A549 (cell line): Measurements from ENCODE around the gene CARMIL3. TPM values are rescaled to one million over a fixed set of nuclear protein-coding genes. Genes with fewer than 3 reads are reported as not detected.

Experiments
- ATAC-seq, 2 experiments: fragments of 200-7000 bp in 1 of 2; fragments of >200 bp in 1 of 2; cut with Nextera tagmentation in 1 of 2; cut with Tn5 transposase in 1 of 2; 3 replicates each; pipeline versions ENCODE4 v1.8.0 to v1.9.1; 2018 to 2020; ENCODE audit warnings: mild to moderate bottlenecking in 1 of 2, moderate library complexity in 1 of 2
- CTCF ChIA-PET: fragments of 300-600 bp; sonication (Branson Sonifier 250); formaldehyde crosslinking; extraction: SDS; loops from one replicate; lab custom pipeline; 2021; ENCODE audit warnings: antibody characterized with exemption, inconsistent platforms; lab: Yijun Ruan, JAX
- POLR2A ChIA-PET: fragments of 350-600 bp; formaldehyde crosslinking; extraction: SDS; loops from one replicate; lab custom pipeline; 2021; ENCODE audit warnings: antibody characterized with exemption, inconsistent platforms; lab: Yijun Ruan, JAX
- DNase-seq, 2 experiments: peaks; one replicate each; pipeline versions ENCODE4 v3.0.0 to v3.0.0-alpha.2; 2011 to 2016; ENCODE audit warnings: low read depth in 1 of 2, low spot score in 1 of 2
- FAIRE-seq: peaks from 2 replicates; lab custom pipeline; 2011; peaks lifted over from hg19 to GRCh38; lab: Jason Lieb, UNC
- H3K27ac ChIP-seq, 2 experiments: fragments of >200 bp; sonication (Bioruptor Twin); formaldehyde crosslinking; 3 replicates each; pipeline ENCODE4 v1.5.1; 2016 to 2017
- H3K4me1 ChIP-seq: fragments of >200 bp; sonication (Bioruptor Twin); formaldehyde crosslinking; 3 replicates; pipeline ENCODE4 v1.6.1; 2016
- H3K4me2 ChIP-seq: fragments of >200 bp; sonication (Bioruptor Twin); formaldehyde crosslinking; 3 replicates; pipeline ENCODE4 v1.6.1; 2016
- H3K4me3 ChIP-seq: fragments of >200 bp; sonication (Bioruptor Twin); formaldehyde crosslinking; 3 replicates; pipeline ENCODE4 v1.5.1; 2016
- H3K9me3 ChIP-seq: fragments of >200 bp; sonication (Bioruptor Twin); formaldehyde crosslinking; 3 replicates; pipeline ENCODE4 v1.6.1; 2016
- EHMT2 ChIP-seq: fragments of 200-600 bp; sonication (generic); IDR thresholded peaks from 2 replicates; pipeline ENCODE4 v1.6.1; 2016; ENCODE audit warnings: antibody characterized with exemption, low read depth, mild to moderate bottlenecking, moderate library complexity
- FOSB ChIP-seq: fragments of 250-450 bp; sonication (Bioruptor Pico); IDR thresholded peaks from 2 replicates; pipeline ENCODE4 v1.5.0; 2020; ENCODE audit warnings: mild to moderate bottlenecking, moderate library complexity
- FOXS1 ChIP-seq: fragments of 250-450 bp; sonication (Bioruptor Pico); IDR thresholded peaks from 2 replicates; pipeline ENCODE4 v1.5.0; 2020; ENCODE audit warnings: mild to moderate bottlenecking, moderate library complexity
- HDAC2 ChIP-seq: fragments of 200-600 bp; sonication (generic); IDR thresholded peaks from 2 replicates; pipeline ENCODE4 v1.6.1; 2016
- HOXA7 ChIP-seq: fragments of 250-450 bp; sonication (Bioruptor Pico); IDR thresholded peaks from 2 replicates; pipeline ENCODE4 v1.5.0; 2020; ENCODE audit warnings: mild to moderate bottlenecking, moderate library complexity
- JUN ChIP-seq, 2 experiments: fragments of >200 bp; sonication (Bioruptor Twin); formaldehyde crosslinking; IDR thresholded peaks; 2 replicates in 1 of 2; 3 replicates in 1 of 2; pipeline ENCODE4 v1.6.1; 2016 to 2017
- MAX ChIP-seq: IDR thresholded peaks from 2 replicates; pipeline ENCODE4 v1.6.1; 2012
- NR3C1 ChIP-seq: fragments of >200 bp; sonication (Bioruptor Twin); formaldehyde crosslinking; IDR thresholded peaks from 3 replicates; pipeline ENCODE4 v1.6.1; 2017
- RARB ChIP-seq: fragments of 250-450 bp; sonication (Bioruptor Pico); IDR thresholded peaks from 2 replicates; pipeline ENCODE4 v1.8.0; 2021; ENCODE audit warnings: mild to moderate bottlenecking, moderate library complexity
- RFX5 ChIP-seq: fragments of 450-650 bp; IDR thresholded peaks from 2 replicates; pipeline ENCODE4 v1.7.1; 2014; ENCODE audit warnings: antibody characterized with exemption, mild to moderate bottlenecking, moderate library complexity
- SREBF2 ChIP-seq: fragments of 450-650 bp; IDR thresholded peaks from 2 replicates; pipeline ENCODE4 v1.6.1; 2014; ENCODE audit warnings: mild to moderate bottlenecking, moderate library complexity
- TFCP2L1 ChIP-seq: fragments of 250-450 bp; sonication (Bioruptor Pico); IDR thresholded peaks from 2 replicates; pipeline ENCODE4 v1.5.0; 2021; ENCODE audit warnings: mild to moderate bottlenecking
- ZC3H11A ChIP-seq: fragments of 450-650 bp; IDR thresholded peaks from 2 replicates; pipeline ENCODE4 v1.6.1; 2014; ENCODE audit warnings: antibody characterized with exemption, mild to moderate bottlenecking
- ZFP36 ChIP-seq: fragments of 450-650 bp; IDR thresholded peaks from 2 replicates; pipeline ENCODE4 v1.6.1; 2014; ENCODE audit warnings: borderline replicate concordance; ENCODE audit not compliant: partially characterized antibody
- ZNF302 ChIP-seq: fragments of 250-450 bp; sonication (Bioruptor Pico); IDR thresholded peaks from 2 replicates; pipeline ENCODE4 v1.9.0; 2021; ENCODE audit warnings: inconsistent platforms, mild to moderate bottlenecking, moderate library complexity
- ZSCAN20 ChIP-seq: fragments of 250-450 bp; sonication (Bioruptor Pico); IDR thresholded peaks from 2 replicates; pipeline ENCODE4 v1.8.0; 2022; ENCODE audit warnings: mild to moderate bottlenecking, moderate library complexity
- whole genome bisulfite sequencing: methylation state at CpG from one replicate; pipeline ENCODE4 v1.1.6; 2017; ENCODE audit errors: missing lambda C conversion rate; 5-methylcytosine and 5-hydroxymethylcytosine counted together
- polyA plus RNA-seq, 4 experiments: library from polyadenylated mRNA; depleted of rRNA in 3 of 4; stranded (reverse); fragments of >200 nt; fragmentation: RNase III in 1 of 4; extraction: RNeasy Plus Mini Kit Qiagen cat#74134 plus additional on column Dnase treatment in 1 of 4; gene quantifications; 2 replicates in 3 of 4; 3 replicates in 1 of 4; pipeline ENCODE4 v1.2.3, GENCODE V29; 2011 to 2017
- TF ChIP-seq, protein P1 (sequence below): fragments of 450-650 bp; IDR thresholded peaks from 2 replicates; pipeline ENCODE4 v1.6.1; 2014; ENCODE audit warnings: antibody characterized with exemption
- TF ChIP-seq, protein P2 (sequence below): IDR thresholded peaks from 2 replicates; pipeline ENCODE4 v1.6.1; 2012
- TF ChIP-seq, protein P3 (sequence below): fragments of 250-450 bp; sonication (Bioruptor Pico); IDR thresholded peaks from 2 replicates; pipeline ENCODE4 v1.5.0; 2020; ENCODE audit warnings: low read depth, mild to moderate bottlenecking, moderate library complexity
- TF ChIP-seq, protein P4 (sequence below): fragments of 200-600 bp; sonication (generic); IDR thresholded peaks from 2 replicates; pipeline ENCODE4 v1.6.1; 2016; ENCODE audit warnings: antibody characterized with exemption, mild to moderate bottlenecking, moderate library complexity
- TF ChIP-seq, protein P5 (sequence below): fragments of >200 bp; sonication (Bioruptor Twin); formaldehyde crosslinking; IDR thresholded peaks from 3 replicates; pipeline ENCODE4 v1.6.1; 2016
- TF ChIP-seq, protein P6 (sequence below): fragments of 150-350 bp; IDR thresholded peaks from 2 replicates; pipeline ENCODE4 v1.6.1; 2014; ENCODE audit warnings: low read depth, mild to moderate bottlenecking, low read length

CARMIL3 gene
- polyA plus RNA-seq, 2 of the 4 experiments (the other 2 are of a cell fraction), result 0.45 to 0.98 TPM

DNA sequence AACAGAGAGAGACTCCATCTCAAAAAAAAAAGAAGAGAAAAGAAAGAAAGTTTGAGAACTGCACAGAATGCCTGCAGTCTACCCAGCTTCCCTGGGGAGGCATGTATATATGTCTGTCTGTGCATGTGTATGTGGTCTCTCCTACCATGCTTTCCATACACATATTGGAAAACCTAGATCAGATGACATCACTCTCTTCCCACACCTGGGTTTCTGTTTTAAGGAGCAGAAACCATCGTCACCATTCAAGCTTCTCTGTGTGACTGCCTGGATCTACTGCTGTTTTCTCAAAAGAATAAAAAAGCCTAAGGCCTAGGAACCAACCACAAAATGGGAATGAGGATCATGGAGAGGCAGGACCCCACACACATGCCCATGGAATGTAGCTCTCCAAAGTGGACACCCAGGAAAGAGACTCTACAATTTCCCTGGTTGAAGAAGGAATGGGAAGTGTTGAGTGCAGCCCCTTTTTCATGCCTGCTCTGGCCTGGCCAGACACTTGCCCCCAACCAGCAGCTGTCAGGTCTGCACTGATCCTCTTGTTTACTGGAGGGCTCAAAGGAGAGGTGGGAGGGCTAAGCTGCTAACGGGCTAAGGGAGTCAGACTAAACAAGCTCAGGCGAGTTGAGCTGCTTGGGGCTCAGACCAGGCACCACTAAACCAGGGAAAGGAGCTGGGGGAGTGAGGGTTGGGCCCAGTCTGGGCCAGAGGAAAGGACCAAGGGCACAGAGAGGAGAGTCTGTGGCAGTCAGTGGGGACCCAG, 34.6 kb downstream of the CARMIL3 start:
- ATAC-seq, result no peak
- ChIA-PET POLR2A (no interaction called here), CTCF (interaction anchor here (0.5 to 8.4 kb wide), 8 partner anchors 11 to 109 kb away, joined by 3 to 106 read pairs (median 6); no protein-coding TSS in a partner anchor)
- peaks cover 5% of the 10 kb centered on the region for H3K4me1 ChIP-seq
- no peak for FAIRE-seq
- H3K4me3 ChIP-seq, result no peak overlapping the region
- no peak overlapping the region for H3K27ac ChIP-seq
- H3K4me2 ChIP-seq, result no peak overlapping the region
- no peak for TF ChIP-seq MAX
- no peak for TF ChIP-seq HOXA7 (CRISPR knock-in tag)
- TF ChIP-seq, protein P1, sequence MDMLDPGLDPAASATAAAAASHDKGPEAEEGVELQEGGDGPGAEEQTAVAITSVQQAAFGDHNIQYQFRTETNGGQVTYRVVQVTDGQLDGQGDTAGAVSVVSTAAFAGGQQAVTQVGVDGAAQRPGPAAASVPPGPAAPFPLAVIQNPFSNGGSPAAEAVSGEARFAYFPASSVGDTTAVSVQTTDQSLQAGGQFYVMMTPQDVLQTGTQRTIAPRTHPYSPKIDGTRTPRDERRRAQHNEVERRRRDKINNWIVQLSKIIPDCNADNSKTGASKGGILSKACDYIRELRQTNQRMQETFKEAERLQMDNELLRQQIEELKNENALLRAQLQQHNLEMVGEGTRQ, result no peak
- TF ChIP-seq NR3C1, result no peak
- TF ChIP-seq RFX5, result no peak
- no peak for TF ChIP-seq FOXS1 (CRISPR knock-in tag)
- TF ChIP-seq, protein P2, sequence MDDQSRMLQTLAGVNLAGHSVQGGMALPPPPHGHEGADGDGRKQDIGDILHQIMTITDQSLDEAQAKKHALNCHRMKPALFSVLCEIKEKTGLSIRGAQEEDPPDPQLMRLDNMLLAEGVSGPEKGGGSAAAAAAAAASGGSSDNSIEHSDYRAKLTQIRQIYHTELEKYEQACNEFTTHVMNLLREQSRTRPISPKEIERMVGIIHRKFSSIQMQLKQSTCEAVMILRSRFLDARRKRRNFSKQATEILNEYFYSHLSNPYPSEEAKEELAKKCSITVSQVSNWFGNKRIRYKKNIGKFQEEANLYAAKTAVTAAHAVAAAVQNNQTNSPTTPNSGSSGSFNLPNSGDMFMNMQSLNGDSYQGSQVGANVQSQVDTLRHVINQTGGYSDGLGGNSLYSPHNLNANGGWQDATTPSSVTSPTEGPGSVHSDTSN, result no peak
- TF ChIP-seq, protein P3, sequence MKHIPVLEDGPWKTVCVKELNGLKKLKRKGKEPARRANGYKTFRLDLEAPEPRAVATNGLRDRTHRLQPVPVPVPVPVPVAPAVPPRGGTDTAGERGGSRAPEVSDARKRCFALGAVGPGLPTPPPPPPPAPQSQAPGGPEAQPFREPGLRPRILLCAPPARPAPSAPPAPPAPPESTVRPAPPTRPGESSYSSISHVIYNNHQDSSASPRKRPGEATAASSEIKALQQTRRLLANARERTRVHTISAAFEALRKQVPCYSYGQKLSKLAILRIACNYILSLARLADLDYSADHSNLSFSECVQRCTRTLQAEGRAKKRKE (CRISPR knock-in tag), result no peak
- TF ChIP-seq ZC3H11A, result no peak
- TF ChIP-seq ZSCAN20, result no peak
- TF ChIP-seq, protein P4, sequence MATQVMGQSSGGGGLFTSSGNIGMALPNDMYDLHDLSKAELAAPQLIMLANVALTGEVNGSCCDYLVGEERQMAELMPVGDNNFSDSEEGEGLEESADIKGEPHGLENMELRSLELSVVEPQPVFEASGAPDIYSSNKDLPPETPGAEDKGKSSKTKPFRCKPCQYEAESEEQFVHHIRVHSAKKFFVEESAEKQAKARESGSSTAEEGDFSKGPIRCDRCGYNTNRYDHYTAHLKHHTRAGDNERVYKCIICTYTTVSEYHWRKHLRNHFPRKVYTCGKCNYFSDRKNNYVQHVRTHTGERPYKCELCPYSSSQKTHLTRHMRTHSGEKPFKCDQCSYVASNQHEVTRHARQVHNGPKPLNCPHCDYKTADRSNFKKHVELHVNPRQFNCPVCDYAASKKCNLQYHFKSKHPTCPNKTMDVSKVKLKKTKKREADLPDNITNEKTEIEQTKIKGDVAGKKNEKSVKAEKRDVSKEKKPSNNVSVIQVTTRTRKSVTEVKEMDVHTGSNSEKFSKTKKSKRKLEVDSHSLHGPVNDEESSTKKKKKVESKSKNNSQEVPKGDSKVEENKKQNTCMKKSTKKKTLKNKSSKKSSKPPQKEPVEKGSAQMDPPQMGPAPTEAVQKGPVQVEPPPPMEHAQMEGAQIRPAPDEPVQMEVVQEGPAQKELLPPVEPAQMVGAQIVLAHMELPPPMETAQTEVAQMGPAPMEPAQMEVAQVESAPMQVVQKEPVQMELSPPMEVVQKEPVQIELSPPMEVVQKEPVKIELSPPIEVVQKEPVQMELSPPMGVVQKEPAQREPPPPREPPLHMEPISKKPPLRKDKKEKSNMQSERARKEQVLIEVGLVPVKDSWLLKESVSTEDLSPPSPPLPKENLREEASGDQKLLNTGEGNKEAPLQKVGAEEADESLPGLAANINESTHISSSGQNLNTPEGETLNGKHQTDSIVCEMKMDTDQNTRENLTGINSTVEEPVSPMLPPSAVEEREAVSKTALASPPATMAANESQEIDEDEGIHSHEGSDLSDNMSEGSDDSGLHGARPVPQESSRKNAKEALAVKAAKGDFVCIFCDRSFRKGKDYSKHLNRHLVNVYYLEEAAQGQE, result no peak
- no peak for TF ChIP-seq EHMT2
- TF ChIP-seq TFCP2L1 (CRISPR knock-in tag), result no peak
- no peak for TF ChIP-seq FOSB (CRISPR knock-in tag)
- TF ChIP-seq RARB (CRISPR knock-in tag), result no peak
- TF ChIP-seq ZFP36, result no peak
- no peak for TF ChIP-seq ZNF302
- TF ChIP-seq, protein P5, sequence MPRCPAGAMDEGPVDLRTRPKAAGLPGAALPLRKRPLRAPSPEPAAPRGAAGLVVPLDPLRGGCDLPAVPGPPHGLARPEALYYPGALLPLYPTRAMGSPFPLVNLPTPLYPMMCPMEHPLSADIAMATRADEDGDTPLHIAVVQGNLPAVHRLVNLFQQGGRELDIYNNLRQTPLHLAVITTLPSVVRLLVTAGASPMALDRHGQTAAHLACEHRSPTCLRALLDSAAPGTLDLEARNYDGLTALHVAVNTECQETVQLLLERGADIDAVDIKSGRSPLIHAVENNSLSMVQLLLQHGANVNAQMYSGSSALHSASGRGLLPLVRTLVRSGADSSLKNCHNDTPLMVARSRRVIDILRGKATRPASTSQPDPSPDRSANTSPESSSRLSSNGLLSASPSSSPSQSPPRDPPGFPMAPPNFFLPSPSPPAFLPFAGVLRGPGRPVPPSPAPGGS, result no peak
- DNase-seq, result no peak
- H3K9me3 ChIP-seq, result no peaks in the 10 kb centered on the region
- 59% methylated on average over 3 of the region's 3 CpGs for WGBS

GRCh38 chr14:24087004-24087403, 35.2 kb downstream of the CARMIL3 start:
- no peak for FAIRE-seq
- TF ChIP-seq JUN (IDR thresholded peaks at IDR 0.05), result no peak
- no peak for TF ChIP-seq SREBF2
- TF ChIP-seq ZC3H11A, result no peak
- TF ChIP-seq, protein P6, sequence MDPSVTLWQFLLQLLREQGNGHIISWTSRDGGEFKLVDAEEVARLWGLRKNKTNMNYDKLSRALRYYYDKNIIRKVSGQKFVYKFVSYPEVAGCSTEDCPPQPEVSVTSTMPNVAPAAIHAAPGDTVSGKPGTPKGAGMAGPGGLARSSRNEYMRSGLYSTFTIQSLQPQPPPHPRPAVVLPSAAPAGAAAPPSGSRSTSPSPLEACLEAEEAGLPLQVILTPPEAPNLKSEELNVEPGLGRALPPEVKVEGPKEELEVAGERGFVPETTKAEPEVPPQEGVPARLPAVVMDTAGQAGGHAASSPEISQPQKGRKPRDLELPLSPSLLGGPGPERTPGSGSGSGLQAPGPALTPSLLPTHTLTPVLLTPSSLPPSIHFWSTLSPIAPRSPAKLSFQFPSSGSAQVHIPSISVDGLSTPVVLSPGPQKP, result no peak
- TF ChIP-seq, protein P4, result no peak
- no peak for TF ChIP-seq HDAC2
- TF ChIP-seq, protein P1, result no peak

More at GRCh38 chr14:24087004-24087403, 35.2 kb downstream of the CARMIL3 start:
- 39% methylated on average over 1 of the region's 1 CpG for WGBS
- no peak overlapping the region for H3K4me2 ChIP-seq
- CTCF ChIA-PET, result interaction anchor here (1.3 to 8.4 kb wide), 6 partner anchors 12 to 110 kb away, joined by 3 to 106 read pairs (median 10); no protein-coding TSS in a partner anchor
- POLR2A ChIA-PET, result no interaction called here
- no peak overlapping the region for H3K27ac ChIP-seq
- DNase-seq (no peak), ATAC-seq (no peak)
- no peak overlapping the region for H3K4me3 ChIP-seq
- H3K4me1 ChIP-seq, result no peaks in the 10 kb centered on the region; the same call in 1 of the 3 replicates
- H3K9me3 ChIP-seq, result no peaks in the 10 kb centered on the region
